ENCODE results near the gene CNST.
"Not testable (repeated sequence)": the region's sequence is repeated elsewhere in the genome, so short reads cannot be mapped to it uniquely, and the experiment has no call there.

Gene CNST

DNA sequence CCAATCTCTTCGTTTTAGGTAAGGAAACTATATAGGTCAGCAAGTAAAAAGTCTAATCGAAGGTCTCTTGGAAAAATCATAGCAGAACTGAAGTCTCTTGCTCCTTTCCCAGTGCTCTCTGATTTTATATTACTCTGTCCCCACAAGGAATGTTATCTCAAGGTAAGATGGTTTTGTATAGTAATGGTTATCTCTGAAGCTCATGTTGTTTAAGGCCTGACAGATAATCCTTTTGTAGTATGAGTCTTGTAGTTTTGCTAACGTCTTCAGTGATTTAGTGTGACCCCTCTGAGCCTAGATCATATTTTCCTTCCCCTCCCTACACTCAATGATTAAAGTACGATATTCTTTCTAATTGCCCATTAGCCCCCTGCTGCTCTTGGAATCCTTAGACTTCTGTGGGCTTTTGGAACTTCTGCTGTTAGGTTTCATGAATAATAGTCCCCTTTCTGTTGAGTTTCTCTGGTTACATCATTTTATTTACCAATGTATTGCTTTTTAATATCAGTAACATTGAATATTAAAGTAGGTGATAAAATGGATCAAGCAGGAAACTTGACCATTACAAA lies 52.1 kb downstream of the CNST start:
- in situ Hi-C loops (cut with MboI; ENCODE audit: low sequenced_read_pairs), result no loop called here

GRCh38 chr1:246622035-246622652 lies 55.9 kb downstream of the CNST start:
- in situ Hi-C loops (cut with MboI; ENCODE audit: low sequenced_read_pairs), result no loop called here

GRCh38 chr1:246624091-246624490 lies 57.8 kb downstream of the CNST start:
- in situ Hi-C loops (cut with MboI; ENCODE audit: low sequenced_read_pairs), result no loop called here

- in situ Hi-C loops (cut with MboI; ENCODE audit: low sequenced_read_pairs), result no loop called here
These were observed 62.8 kb downstream of the CNST start for GRCh38 chr1:246629030-246629429.

DNA sequence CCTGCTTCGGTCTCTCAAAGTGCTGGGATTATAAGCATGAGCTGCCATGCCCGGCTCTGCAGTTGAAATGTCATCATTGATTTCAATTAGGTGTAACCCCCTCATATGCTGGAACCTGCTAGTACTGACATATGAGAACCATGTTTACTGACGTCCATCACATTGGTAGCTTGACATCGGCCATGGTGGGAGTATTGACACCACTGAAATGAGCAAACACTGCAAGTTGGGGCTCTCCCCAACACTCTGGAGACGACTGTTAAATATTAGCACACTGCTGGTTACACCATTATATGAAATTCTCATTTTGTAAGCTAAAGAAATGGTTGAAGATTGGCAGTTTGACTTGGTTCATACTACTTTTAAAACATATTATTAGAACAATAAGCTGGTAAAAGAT lies 63.7 kb downstream of the CNST start:
- in situ Hi-C loops (cut with MboI; ENCODE audit: low sequenced_read_pairs), result no loop called here

DNA sequence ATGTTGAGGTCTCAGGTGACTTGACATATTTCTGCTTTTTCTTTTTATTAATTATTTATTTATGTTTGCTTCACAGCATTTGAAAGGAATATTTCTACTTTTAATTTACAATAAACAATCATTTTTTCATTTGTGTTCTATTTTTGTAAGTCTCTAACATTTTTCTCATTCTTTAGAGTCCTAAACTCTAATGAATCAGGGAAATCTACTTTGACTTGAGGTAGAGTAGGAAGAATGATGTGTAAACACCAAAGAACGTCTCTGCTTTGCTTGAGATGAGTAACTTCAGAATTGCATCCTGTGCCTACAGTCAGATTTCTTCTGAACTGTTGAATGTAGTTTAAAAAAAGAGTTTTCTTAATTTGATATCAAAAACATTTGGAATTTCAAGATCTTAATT lies 65.2 kb downstream of the CNST start:
- in situ Hi-C loops (cut with MboI; ENCODE audit: low sequenced_read_pairs), result no loop called here

- in situ Hi-C loops (cut with MboI; ENCODE audit: low sequenced_read_pairs), result no loop called here
These were observed 66.3 kb downstream of the CNST start for GRCh38 chr1:246632281-246633168.

GRCh38 chr1:246634659-246635058 lies 68.4 kb downstream of the CNST start:
- in situ Hi-C loops (cut with MboI; ENCODE audit: low sequenced_read_pairs), result not testable (repeated sequence)

- in situ Hi-C loops (cut with MboI; ENCODE audit: low sequenced_read_pairs), result no loop called here
These were observed 72.8 kb downstream of the CNST start for GRCh38 chr1:246638941-246639655.

DNA sequence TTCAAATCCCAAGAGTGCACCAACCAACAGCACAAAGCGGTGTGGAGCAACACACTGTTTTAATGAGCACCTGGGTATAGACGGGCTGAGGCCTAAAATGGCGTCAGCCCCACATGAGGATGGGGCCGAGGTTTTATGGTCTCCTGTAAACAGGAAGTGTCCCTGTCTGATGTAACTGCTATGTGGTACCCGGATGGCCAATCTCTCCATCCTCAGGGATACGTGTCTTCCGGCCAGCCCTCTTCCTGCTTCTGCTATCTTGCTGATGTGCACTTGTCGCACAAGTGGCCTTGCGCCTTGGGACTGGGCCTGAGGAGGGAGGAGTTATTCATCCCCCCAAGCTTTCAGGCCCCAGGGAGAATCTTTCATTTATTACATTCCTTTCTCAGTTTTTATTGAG lies 73.5 kb downstream of the CNST start:
- in situ Hi-C loops (cut with MboI; ENCODE audit: low sequenced_read_pairs), result no loop called here

DNA sequence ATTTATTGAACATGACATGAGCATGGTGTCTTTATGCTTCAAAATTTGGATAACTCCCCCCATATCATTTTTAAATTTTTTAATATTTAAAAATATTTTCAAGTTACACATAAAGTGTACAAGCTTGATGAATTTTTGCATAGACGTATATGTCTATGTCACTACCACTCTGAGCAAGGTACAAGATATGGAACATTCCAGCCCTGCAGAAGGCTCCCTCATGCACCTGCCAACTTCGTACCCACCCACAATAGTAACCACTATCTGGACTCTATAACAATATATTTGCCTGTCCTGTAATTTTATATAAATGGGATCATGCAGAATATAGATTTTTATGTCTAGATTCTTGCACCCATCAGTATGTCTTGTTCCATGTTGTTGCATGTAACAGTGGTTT lies 74.5 kb downstream of the CNST start:
- in situ Hi-C loops (cut with MboI; ENCODE audit: low sequenced_read_pairs), result no loop called here

GRCh38 chr1:246641394-246641793 lies 75.1 kb downstream of the CNST start:
- in situ Hi-C loops (cut with MboI; ENCODE audit: low sequenced_read_pairs), result no loop called here

DNA sequence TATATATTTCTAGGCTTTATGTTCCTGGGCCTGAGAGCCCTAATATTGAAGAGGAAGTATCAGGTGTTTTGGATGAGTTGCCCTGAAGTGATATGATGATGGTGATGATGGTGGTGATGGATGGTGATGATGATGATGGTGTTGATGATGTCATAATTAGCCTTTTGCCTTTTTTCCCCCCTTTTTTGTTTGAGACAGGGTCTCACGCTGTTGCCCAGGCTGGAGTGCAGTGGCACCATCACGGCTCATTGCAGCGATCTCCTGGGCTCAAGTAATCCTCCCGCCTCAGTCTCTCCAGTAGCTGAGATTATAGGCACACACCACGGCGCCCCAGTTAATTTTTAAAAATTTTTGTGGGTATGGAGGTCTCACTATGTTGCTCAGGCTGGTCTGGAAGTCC lies 76.5 kb downstream of the CNST start:
- in situ Hi-C loops (cut with MboI; ENCODE audit: low sequenced_read_pairs), result no loop called here

DNA sequence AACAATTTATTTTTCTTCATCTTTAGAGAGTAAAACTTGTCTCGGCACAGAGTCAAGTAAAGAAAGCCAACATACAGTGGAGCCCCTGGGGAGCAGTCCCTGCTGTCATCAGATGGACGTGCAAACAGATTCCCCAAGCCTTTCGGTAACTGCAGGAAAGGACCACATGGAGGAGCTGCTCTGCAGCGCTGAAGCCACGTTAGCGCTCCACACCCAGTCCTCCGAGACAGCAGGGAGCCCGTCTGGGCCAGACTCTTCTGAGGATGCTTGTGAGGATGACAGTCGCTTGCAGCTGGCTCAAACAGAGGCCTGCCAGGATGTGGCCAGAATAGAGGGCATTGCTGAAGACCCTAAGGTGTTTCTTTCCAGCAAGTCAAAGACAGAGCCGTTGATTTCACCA lies 80.9 kb downstream of the CNST start:
- in situ Hi-C loops (cut with MboI; ENCODE audit: low sequenced_read_pairs), result no loop called here

DNA sequence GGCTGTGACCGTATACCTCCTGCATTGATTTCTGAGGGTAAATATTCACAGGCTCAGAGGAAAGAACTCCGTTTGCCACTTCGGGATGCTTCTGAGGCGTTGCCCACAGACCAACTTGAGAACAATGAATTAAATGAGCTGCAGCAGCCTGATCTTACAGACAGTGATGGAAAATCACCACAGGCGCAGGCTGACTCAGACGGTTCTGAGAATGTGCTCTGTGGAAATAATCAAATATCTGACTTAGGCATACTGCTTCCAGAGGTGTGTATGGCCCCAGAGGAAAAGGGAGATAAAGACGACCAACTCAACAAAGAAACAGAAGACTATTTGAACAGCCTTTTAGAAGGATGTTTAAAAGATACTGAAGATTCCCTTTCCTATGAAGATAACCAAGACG lies 81.3 kb downstream of the CNST start:
- in situ Hi-C loops (cut with MboI; ENCODE audit: low sequenced_read_pairs), result no loop called here

GRCh38 chr1:246651012-246651695 lies 84.9 kb downstream of the CNST start:
- in situ Hi-C loops (cut with MboI; ENCODE audit: low sequenced_read_pairs), result no loop called here

GRCh38 chr1:246658567-246658966 lies 92.3 kb downstream of the CNST start:
- in situ Hi-C loops (cut with MboI; ENCODE audit: low sequenced_read_pairs), result no loop called here

GRCh38 chr1:246659594-246660140 lies 93.4 kb downstream of the CNST start:
- in situ Hi-C loops (cut with MboI; ENCODE audit: low sequenced_read_pairs), result no loop called here

- in situ Hi-C loops (cut with MboI; ENCODE audit: low sequenced_read_pairs), result no loop called here
These were observed 95.2 kb downstream of the CNST start for GRCh38 chr1:246661451-246661850.

DNA sequence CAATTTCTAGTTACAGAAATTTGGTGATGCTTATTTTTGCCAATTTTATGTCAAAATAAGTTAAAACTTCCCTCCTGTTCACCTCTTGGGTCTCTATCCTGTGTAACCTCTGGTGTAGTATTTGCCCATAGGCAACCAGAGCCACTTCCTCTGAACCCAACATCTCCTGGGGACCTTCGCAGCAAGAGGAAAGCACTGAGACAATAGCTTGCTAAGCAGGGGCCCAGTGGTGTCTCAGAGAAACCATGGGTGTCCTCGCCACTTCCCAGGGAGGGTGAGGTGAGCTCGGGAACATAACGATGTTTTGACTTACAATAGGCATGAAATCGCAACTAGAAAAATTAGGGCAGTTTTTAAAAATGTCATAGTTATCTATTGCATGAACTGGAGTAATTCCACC lies 101.5 kb downstream of the CNST start:
- in situ Hi-C loops (cut with MboI; ENCODE audit: low sequenced_read_pairs), result no loop called here

- in situ Hi-C loops (cut with MboI; ENCODE audit: low sequenced_read_pairs), result no loop called here
These were observed 103.4 kb downstream of the CNST start for GRCh38 chr1:246669659-246670058.

Data from hTERT RPE-1 (cell line).